HG02588 (cell line): Measurements from ENCODE around the gene GCSAM.
A peak's percentile ranks its signal among the peaks of the same experiment; 100 is the strongest.

Experiments used
- ATAC-seq: cut with Tn5 transposase; IDR thresholded peaks from one replicate; pipeline ENCODE4 v1.9.1; 2021; ENCODE audit warnings: mild to moderate bottlenecking, moderate library complexity; ENCODE audit not compliant: unreplicated experiment

GCSAM gene

DNA sequence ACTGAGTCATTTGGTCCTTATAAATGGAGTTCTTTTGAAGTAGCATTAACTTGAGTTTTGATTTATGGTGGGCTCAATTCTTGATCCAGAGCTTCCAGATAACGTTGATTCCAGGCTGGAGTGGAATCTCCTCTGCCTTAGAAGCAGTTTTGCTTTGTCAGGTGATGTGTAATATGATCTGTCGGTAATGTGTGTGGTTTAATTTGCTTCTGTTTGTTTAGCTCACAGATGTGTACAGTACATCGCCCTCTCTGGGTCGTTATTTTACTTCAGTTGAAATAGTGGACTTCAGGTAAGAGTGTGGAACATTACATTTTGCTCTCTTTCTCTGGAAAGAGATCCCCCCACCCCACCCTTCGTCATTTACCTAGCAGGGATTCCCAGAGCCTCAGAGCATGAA is 23.7 kb downstream of the GCSAM start:
- ATAC-seq: no peak

DNA sequence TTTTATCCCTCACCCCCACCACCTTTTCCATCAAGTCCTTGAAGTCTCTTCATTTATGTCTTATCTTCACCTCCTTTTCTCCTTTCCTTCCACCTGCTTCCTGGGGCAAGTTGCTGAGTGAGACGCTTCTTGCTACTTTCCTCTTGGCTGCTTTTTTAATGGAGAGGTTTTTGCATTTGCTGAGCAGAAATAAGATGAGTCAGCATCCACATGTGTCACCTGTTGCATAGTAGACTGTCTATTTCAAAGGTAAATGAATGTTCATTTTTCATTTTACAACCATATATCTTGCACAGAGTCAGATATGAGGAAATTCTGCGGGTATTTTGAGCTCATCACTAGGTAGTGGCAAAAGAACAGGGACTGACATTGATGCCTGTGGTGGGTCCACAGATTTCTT is 28.3 kb downstream of the GCSAM start:
- ATAC-seq: no peak

DNA sequence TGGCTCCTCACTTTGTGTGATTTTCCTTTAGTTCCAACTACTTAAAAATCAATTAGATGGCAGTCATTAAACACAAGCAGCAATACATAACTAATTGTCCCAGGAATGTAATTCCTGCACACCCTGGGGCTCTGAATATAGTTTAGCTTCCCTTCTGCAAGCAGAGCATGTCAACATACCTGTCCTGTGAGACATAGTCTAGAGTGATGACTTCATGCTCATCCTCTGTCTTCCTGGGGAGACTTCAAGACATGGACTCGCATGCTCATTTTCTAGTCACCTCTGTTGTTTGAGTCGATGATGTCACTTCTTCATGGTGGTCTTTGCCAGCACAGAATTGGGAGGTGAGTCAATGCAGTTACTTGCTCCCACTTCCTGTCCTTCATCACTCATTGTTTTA is 31.1 kb downstream of the GCSAM start:
- no peak for ATAC-seq

DNA sequence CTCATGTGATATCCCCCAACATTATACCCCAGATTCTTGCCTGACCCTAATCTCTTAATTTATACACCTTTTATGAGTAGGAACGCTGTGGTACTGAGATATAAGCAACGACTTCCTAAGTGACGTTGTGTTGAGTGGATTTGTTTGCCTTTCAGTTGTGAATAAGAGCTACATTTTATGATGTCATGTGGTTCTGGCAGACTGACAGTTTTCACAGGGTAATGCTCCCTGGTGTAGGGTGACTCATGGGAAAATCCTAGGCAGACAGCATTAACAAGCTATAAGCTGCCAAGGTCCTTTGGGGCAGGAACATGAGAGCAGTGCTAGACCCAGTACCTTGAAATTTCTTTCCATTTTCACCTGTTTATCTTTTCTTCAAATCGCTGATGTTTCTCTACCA is 35.7 kb downstream of the GCSAM start:
- no peak for ATAC-seq

DNA sequence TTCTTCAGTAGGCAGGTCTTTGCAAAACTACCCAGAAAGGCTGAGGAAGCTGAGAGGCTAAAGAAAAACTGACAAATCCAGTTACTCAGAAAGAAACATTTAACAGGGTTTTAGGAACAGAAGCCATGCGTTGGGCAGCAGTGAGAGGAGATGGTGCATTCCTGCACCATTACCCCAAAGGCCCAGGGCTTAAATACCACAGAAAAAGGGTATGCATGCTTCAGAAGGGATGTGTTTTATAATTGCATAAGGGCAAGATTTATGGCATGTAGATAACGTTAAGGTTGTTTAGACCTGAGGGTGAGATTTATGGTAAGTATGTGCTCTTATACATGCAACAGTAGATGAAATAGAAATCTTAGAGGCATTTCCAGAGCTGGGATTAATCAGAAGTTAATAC is 36.9 kb downstream of the GCSAM start:
- ATAC-seq: no peak

DNA sequence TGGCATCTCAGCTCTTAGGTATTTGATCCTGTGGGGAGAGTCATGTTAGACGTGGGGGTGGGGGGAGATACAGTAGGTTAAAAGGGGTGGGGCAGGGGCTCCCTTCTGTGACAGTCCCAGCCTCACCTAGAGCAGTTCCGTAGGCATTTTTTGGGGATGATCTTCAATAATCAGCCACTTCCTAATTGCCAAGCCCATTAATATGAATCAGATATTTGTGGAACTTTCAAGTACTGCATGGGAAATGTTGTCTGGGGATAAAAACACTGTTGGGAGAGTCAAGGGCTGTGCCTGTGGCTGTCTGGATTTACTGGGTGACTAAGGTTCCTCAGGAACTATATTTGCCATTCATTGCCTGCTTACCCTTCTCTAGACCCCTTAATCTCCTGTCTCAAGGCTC is 37.3 kb downstream of the GCSAM start:
- no peak for ATAC-seq

DNA sequence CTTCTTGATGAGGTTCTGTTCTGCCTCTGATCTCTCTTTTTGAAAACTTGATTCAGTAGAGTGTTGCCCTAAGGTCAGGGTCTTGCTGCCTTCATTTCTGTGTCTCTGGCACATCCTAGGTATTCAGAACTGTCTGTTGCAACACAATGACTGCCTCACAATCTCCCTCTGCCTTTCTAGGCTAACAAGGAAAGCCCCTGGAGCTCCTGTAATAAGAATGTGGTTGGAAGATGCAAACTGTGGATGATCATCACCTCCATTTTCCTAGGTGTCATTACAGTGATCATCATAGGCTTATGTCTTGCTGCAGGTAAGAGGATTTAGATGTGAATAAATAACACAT is 39.9 kb downstream of the GCSAM start:
- no peak for ATAC-seq

DNA sequence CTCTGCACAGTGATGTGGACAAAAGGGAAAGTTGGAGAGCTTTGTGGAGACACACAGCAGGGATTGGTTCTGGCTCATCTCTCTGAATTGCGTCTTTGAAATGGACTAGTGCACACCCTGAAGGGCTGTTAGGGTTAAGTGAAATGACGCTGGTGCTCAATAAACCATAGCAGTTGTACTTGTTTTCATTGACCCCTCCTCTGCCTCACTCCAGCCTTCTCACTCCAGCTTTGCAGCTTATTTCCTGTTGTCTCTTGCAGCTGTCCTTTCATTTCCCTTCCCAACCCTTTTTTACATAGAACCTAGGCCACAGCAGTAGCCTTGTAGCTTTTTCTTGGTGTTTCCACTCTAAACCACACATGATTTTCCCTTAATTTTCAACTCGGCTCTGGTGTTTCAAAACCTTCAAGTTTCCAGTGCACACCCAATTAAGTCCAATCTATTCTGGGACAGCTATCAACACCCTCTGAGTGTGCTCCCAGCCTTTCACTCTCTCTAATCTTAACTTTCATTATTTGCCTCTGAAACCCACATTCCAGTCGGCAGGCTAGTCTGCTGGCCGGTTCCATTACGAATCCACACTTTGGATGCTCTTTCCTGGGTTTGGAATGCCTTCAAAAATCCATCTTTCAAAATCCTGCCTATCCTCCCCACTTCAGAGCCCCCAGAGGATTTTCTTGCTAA is 40.4 kb downstream of the GCSAM start:
- no peak for ATAC-seq

DNA sequence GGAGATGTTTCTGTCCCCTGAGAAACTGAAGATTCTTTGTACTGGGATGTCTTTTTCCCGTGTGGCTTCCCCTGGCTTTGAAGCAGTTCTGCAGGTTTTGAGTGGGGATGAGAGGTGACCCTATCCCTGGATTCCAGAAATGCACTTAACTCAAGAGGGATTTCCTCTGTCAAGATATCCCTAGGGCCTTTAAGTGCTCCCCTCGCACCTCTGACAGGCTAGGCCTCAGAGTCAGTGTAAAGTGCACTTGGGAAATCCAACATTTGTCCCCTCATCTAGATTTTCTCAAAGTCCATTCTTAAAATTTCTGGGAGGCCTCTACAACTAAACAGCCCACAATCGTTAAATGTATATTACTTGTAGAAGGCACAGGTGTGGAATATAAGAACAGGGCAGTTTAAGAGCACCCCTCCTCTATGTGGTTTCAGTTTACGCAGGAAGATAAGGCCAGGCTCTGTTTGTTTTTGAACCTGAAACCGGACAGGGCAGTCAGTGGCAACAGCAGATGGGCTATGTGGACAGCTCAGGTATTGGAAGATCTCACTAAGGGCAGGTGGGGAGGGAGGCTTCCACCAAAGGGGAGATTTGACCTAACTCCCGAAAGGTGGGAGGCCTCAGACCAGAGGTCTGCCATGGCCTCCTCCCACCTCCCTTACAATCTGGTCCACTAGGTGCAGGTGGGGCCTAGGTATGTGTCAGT is 42.0 kb downstream of the GCSAM start:
- ATAC-seq: no peak

DNA sequence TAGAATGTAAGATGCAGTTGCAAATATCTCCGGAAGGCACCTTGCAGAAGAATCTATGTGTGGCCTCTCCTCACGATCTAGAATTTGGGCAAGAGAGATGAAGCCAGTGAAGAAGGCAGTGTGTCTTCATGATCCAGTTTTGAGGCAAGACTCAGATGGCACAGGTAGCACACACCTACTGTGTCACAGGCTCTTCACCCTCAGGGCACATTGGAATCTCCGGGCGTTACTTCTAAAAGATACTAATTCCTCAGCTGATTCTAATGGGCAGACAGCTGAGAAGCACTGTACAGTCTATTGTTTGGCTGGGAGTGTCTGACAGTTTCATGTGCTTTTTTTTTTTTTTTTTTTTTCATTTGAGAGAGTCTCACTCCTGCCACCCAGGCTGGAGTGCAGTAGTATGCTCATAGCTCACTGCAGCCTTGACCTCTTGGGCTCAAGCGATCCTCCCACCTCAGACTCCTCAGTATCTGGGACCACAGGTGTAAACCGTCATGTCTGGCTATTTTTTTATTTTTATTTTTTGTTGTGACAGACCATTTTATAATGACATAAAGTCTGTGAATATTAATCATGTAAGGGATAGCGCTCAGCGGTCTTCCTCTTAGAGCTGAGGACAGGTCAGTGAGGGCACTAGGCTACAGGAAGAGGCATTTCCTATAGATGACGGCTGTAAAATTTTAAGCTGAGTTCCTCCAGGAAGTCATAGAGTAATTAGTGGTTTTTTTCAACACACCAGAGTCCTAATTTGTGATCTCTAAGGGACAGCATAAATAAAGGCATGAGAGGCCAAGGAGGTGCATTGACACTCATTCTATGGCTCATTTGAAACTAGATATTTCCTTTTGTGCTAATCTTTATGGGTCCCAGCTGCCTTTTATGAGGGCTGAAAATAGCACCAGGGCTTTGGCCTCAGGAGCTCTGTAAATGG is 42.8 kb downstream of the GCSAM start:
- no peak for ATAC-seq

DNA sequence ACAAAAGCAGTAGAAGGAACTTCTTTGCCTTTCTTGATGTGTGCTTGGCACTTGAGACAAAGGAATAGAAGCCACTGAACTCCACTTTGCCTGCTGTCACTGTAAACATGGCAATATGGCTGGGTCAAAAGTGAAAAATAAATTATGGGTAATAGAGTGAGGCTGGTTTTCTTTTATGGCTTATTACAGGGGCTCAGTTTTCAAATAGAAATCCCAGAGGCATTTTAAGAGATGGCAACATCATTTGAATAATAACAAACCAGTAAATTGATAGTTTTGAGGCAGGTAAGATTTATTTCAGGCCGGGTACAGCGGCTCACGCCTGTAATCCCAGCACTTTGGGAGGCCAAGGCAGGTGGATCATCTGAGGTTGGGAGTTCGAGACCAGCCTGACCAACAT is 44.1 kb downstream of the GCSAM start:
- ATAC-seq: no peak

DNA sequence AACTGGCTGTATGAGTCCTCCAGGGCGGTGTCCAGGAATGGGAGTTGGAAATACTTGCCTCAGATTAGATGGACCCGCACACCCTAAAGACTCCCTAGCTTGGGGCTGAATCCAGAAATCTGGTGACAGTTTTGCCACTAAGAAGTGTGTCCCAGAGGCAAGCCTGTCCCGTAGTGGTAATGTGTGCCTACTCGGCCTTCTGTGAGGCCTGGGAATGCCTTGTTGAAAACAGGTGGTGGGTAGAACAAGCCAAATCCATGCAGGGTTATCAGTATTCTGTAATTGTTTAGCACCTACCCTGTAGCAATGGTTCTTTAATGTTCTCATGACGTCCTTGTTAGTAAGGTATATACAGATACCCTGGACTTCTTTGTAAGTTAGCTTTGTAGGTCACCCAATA is 45.3 kb downstream of the GCSAM start:
- no peak for ATAC-seq

DNA sequence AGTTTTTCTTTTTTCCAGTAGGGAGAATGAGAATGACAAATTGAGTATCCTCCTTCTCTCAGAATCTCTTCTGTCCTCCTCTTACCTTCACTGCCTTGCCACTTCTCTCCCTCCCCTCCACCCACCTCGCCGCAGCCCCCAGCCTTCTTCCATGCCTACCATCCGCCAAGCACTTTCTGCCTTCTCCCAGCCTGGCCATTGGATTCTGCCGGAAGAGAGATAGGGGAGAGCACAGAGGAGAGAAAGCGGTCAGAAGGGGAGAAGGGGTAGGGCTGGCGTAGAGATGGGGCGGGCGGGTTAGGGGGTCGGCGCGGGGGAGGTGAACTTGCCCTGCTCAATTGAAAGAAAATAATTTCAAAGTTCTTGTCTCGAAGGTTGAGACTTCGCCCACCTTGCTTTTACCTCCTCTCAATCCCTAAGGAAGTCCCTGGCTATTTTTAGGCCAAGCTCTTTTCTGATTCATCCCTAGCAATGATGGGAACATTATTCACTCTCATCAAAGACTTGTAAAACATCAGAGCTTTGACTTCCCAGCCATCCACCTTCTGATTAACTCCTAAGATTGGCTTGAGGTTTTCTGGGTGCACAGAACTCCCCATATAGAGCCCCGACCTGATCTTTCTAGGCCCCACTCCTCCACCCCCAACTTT is 46.0 kb downstream of the GCSAM start:
- no peak for ATAC-seq

DNA sequence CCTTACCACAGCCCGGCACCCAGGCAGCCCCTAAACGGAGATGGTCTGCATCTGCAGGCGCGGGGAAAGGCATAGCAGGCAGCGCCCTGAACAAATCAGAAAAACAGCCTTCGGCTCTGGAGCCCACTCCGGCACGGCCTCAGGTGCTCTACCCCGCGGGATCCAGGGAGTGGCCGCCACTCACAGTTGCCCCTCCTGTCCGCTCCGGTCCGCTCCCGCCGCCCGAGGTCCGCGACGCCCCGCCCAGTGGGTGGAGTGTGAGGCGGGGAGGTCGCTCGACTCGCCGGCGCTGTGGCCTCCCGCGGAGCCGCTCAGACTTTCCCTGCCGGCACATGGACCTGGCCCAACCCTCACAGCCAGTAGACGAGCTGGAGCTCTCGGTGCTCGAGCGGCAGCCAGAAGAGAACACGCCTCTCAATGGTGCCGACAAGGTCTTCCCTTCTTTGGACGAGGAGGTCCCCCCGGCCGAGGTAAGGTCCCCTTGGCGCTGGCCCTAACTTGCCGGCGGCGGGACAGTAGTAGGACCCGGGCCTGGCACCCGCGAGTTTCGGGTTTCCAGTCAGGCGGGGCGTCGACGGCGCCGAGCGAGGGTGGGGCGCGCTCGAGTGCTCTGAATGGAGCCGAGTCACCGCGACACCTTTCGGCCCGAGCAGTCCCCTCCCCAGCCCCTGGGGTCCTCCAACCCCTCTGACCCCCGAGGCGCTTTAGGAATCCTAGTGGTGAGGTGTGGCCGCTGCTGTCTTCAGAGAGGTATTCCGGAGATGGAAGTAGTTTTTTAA is 46.8 kb downstream of the GCSAM start, which contains the start of gene C3orf52:
Gene C3orf52 (plus strand): TSS at position 314 of the 779 bp plus-strand sequence. CDS start 19 bp downstream, at position 333.
- ATAC-seq: peak; percentile 88

DNA sequence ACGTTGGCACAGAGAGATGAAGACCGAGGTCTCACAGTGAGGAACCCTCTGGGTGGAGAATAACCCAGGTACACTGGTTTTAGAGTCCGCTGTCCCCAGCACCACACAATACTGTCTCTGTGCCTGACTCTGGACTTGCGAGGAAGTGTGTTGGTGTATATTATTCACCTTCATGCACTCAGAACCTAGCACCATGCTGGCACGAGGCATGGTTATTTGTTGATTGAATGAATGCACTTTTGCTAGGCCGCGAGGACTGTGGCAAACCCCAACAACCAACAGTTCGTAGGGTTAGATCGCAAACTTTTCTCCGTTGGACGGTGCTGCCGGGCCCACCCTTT is 47.3 kb downstream of the GCSAM start:
- no peak for ATAC-seq

DNA sequence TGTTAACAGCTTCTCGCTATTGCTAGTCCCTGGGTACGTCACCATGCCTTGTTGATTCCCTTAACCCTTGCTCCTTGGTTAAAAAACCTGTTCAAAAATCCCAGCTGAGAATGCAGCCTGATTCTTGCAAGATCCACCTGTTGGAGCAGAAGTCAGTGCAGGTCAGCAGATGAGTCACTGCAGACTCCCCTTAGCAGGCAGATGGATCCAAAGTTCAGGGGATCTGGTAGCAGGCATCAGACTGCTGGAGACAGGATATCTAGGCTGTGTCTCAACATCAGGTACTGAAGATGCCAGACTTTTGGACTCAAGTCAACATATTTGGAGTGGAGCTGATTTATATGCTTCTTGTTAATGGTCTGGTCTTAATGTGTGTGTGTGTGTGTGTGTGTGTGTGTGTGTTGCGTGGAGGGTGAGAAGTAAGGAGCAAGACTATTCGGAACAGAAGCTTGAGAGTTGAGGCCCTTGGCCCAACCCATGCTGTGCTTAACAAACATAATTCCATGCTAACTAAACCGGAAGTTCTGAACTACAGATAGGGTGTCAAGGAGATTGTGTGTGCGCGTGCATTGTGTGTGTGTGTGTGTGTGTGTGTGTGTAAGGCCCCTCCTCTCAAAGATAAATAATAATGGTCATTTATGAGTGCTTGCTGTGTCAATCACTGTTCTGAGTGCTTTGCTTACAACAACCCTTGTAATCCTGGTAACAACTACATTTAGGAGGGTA is 47.9 kb downstream of the GCSAM start:
- no peak for ATAC-seq

DNA sequence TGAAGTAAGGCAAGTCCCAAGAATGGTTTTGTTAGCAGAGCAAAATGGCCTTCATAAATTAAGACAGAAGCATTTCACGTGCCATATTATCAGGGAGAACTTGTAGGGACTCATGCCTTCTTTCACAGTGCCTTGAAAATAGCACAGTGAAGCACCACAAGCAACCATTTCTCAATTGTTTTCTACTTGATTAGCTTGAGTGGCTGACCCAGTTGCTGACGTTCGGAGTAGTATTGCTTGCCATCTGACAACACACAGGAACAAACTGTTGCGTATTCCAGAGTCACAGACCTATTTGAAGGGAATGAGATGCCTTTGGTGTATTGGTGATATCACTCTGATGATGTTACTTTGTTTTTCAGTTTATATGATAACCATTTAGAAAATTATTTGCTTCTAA is 49.8 kb downstream of the GCSAM start:
- no peak for ATAC-seq

DNA sequence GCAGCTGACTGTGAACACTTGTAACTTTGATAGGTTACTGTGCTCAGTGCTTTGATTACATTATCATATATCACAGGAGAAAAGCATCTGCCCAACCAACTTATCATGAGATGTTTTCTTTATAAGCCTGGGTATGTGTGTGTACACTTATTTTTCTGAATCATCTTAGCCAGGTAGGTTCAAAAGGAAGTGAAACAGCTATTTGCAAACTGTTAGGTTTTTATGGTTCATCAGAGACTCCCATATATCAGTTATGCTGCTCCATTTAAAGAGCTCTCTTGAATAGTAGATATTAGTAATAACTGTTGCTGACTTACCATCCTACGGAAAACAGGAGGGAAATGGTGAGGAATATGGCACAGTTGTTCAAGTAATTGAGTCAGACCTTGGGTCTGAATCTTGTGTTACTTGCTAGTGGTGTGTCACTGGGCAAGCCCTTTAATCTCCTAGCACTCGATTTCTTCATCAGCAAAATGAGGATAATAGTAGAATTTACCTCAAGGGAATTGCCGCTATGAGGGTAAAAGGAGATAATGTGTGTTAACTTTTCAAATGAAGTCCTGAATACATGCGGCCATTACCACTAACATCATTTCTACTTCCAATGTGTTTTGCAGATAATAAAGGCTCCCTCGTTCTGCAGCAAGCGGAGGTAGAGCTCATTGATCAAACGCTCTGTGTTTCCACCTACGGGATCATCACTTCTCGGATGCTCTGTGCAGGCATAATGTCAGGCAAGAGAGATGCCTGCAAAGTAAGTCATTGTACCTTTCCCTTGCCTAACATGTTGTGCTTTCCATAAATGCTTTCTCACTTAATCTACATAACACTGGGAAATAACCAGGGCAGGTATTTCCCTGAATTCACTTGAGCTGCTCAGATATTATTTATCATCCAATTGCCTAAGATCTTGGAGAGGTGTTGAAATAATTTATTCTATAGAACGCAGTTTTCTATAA is 54.6 kb downstream of the GCSAM start:
- no peak for ATAC-seq
